ENCODE data around the gene RAPGEF5. TPM values are rescaled to one million over a fixed set of nuclear protein-coding genes. Genes with fewer than 3 reads are reported as not detected.

RAPGEF5 gene
- total RNA-seq, 1 experiment from 2014 or later = 13.3 TPM

DNA sequence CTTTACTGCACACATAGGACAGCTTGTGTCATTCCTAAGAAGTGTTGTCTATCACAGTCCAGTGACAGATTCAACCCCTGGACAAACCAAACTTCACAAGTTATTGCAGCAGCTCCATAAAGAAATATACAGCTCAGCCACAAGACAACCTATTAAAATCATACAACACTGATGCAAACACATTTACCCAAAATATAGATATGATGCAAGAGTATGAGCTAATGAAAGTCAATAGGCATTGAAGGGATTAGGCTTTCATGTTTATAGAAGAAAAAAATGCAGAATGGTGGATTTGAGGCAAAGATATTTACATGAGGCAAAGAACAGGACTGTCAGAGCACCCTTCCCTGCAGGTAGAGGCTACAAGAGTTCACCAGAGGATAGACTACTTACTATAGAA is 14.9 kb upstream of the RAPGEF5 start:
- no peaks in the 10 kb centered on the region for H3K79me1 ChIP-seq (ENCODE audit: insufficient read depth, low read depth, low read length, poor library complexity, severe bottlenecking)
- no peak overlapping the region for H2BK12ac ChIP-seq (ENCODE audit: insufficient read length, low read depth, low read length)
- H3K18ac ChIP-seq (ENCODE audit: insufficient read length, low read depth, low read length) = no peak overlapping the region
- H2AFZ ChIP-seq (ENCODE audit: low read length) = no peak overlapping the region
- TF ChIP-seq, protein P1, sequence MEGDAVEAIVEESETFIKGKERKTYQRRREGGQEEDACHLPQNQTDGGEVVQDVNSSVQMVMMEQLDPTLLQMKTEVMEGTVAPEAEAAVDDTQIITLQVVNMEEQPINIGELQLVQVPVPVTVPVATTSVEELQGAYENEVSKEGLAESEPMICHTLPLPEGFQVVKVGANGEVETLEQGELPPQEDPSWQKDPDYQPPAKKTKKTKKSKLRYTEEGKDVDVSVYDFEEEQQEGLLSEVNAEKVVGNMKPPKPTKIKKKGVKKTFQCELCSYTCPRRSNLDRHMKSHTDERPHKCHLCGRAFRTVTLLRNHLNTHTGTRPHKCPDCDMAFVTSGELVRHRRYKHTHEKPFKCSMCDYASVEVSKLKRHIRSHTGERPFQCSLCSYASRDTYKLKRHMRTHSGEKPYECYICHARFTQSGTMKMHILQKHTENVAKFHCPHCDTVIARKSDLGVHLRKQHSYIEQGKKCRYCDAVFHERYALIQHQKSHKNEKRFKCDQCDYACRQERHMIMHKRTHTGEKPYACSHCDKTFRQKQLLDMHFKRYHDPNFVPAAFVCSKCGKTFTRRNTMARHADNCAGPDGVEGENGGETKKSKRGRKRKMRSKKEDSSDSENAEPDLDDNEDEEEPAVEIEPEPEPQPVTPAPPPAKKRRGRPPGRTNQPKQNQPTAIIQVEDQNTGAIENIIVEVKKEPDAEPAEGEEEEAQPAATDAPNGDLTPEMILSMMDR (conservative IDR thresholded peaks at IDR 0.05) = no peak
- no peak overlapping the region for H2BK20ac ChIP-seq (ENCODE audit: low read depth, low read length, poor library complexity, severe bottlenecking)
- Mint-ChIP-seq H3K9me3 (no peaks in the 10 kb centered on the region), H3K27ac (no peak overlapping the region), H3K36me3 (ENCODE audit: insufficient read depth in 1 of 3, low read depth in 3 of 3) (no peaks in the 10 kb centered on the region), H3K4me3 (no peak overlapping the region), H3K4me1 (peaks cover 0 to 2% of the 10 kb centered on the region in 2 experiments; a peak in 1 of 4 replicates), H3K27me3 (ENCODE audit: low read depth) (no peaks in the 10 kb centered on the region; the same call in 1 of the 2 replicates)
- H4K8ac ChIP-seq (replicated peaks; ENCODE audit: insufficient read length, low read depth, low read length) = no peak overlapping the region
- H3K14ac ChIP-seq (ENCODE audit: insufficient read depth, low read length) = no peak overlapping the region
- H2BK5ac ChIP-seq (ENCODE audit: insufficient read length, low read length) = no peak overlapping the region
- H3K9ac ChIP-seq (ENCODE audit: extremely low read depth, insufficient read length, low read length) = no peak overlapping the region
- no peak overlapping the region for H2BK15ac ChIP-seq (ENCODE audit: low read depth, low read length)
- H3K23ac ChIP-seq (ENCODE audit: insufficient read length, low read depth, low read length) = no peak overlapping the region
- H3K4me1 ChIP-seq (ENCODE audit: insufficient read depth, low read length) = no peaks in the 10 kb centered on the region
- H3K23me2 ChIP-seq (ENCODE audit: insufficient read length, low read depth, low read length, poor library complexity, severe bottlenecking) = no peaks in the 10 kb centered on the region
- H3K27me3 ChIP-seq (ENCODE audit: insufficient read depth, low read length) = no peaks in the 10 kb centered on the region
- H4K20me1 ChIP-seq (ENCODE audit: control insufficient read depth, insufficient read depth, insufficient read length) = no peaks in the 10 kb centered on the region
- H3K4me2 ChIP-seq (ENCODE audit: insufficient read depth, insufficient read length, low read length) = no peak overlapping the region
- H4K5ac ChIP-seq (ENCODE audit: insufficient read length, low read depth, low read length) = no peak overlapping the region
- no peak overlapping the region for H3K4ac ChIP-seq (ENCODE audit: low read depth, low read length)
- H3K27ac ChIP-seq (ENCODE audit: insufficient read length, low read depth, low read length) = no peak overlapping the region
- H3K79me2 ChIP-seq (ENCODE audit: insufficient read depth, low read length) = no peaks in the 10 kb centered on the region
- H3T11ph ChIP-seq (ENCODE audit: low read length) = no peak overlapping the region
- H2AK5ac ChIP-seq (ENCODE audit: insufficient read length, low read length) = no peak overlapping the region
- H2BK120ac ChIP-seq (ENCODE audit: low read depth, low read length, poor library complexity, severe bottlenecking) = no peak overlapping the region
- no peak overlapping the region for H4K91ac ChIP-seq (ENCODE audit: insufficient read length, low read depth, low read length)
- DNase-seq = no peak
- H3K56ac ChIP-seq (ENCODE audit: insufficient read length, low read depth, low read length) = no peak overlapping the region
- H3K9me3 ChIP-seq (ENCODE audit: control insufficient read depth, low read depth, low read length) = no peaks in the 10 kb centered on the region

Measured in H9 (cell line).